C4-2B (cell line): ENCODE measurements around the gene RBP5.
A peak's percentile ranks its signal among the peaks of the same experiment; 100 is the strongest.

Experiments
- H3K27ac ChIP-seq: fragments of 450-650 bp; 2 replicates; pipeline ENCODE4 v1.5.1; 2017
- ZFX ChIP-seq: fragments of 450-650 bp; IDR thresholded peaks from 2 replicates; pipeline ENCODE4 v1.6.1; 2017
- TF ChIP-seq, protein P1 (sequence below): fragments of 450-650 bp; conservative IDR thresholded peaks from 2 replicates; pipeline ENCODE4 v1.5.1; 2017; ENCODE audit warnings: mild to moderate bottlenecking

Gene RBP5

GRCh38 chr12:7129872-7130691 lies 1.4 kb upstream of the RBP5 start, which contains the start of gene CLSTN3:
CLSTN3 (plus strand) TSS chr12:7130371; CDS start chr12:7130649, 278 bp downstream.
- H3K27ac ChIP-seq: peak within 1 kb of the TSS; percentile 73

DNA sequence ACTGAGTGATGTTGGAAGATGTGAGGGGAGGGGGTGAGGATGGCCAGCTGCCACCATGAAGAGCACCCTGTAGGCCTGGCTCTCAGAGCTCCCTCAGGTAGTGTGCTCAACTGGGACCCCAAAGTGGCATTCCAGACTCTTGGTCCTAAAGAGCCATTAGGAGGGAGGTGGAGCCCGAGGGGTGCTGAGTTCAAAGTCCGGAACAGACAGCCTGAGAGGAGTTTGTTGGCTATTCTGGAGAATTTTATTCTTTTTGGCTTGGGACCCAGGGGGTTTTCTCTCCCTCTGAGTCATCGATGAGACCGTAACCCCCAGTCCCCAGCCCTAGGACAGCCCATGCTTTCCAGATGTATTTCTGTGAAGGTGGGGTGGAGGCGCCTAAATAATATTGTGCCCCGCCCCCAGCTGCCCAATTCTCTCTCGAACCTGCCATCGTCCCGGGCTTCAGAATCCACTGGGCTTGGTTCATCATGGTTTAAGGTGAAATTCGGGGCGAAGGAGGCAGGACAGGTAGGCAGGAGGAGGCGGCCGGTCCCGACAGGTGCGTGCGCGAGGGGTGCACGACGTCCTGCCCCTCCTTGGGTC lies 690 bp upstream of the RBP5 start:
- no peak for TF ChIP-seq ZFX
- TF ChIP-seq, protein P1, sequence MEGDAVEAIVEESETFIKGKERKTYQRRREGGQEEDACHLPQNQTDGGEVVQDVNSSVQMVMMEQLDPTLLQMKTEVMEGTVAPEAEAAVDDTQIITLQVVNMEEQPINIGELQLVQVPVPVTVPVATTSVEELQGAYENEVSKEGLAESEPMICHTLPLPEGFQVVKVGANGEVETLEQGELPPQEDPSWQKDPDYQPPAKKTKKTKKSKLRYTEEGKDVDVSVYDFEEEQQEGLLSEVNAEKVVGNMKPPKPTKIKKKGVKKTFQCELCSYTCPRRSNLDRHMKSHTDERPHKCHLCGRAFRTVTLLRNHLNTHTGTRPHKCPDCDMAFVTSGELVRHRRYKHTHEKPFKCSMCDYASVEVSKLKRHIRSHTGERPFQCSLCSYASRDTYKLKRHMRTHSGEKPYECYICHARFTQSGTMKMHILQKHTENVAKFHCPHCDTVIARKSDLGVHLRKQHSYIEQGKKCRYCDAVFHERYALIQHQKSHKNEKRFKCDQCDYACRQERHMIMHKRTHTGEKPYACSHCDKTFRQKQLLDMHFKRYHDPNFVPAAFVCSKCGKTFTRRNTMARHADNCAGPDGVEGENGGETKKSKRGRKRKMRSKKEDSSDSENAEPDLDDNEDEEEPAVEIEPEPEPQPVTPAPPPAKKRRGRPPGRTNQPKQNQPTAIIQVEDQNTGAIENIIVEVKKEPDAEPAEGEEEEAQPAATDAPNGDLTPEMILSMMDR: no peak
- H3K27ac ChIP-seq: peak overlapping the region; percentile 73

More at GRCh38 chr12:7129872-7130691, 1.4 kb upstream of the RBP5 start, which contains the start of gene CLSTN3:
- TF ChIP-seq ZFX: no peak
- TF ChIP-seq, protein P1: no peak

- no peak for TF ChIP-seq ZFX
- TF ChIP-seq, protein P1: no peak
- no peak overlapping the region; the same call in 1 of the 2 replicates for H3K27ac ChIP-seq
These were observed 618 bp downstream of the RBP5 start for GRCh38 chr12:7127916-7128626.

DNA sequence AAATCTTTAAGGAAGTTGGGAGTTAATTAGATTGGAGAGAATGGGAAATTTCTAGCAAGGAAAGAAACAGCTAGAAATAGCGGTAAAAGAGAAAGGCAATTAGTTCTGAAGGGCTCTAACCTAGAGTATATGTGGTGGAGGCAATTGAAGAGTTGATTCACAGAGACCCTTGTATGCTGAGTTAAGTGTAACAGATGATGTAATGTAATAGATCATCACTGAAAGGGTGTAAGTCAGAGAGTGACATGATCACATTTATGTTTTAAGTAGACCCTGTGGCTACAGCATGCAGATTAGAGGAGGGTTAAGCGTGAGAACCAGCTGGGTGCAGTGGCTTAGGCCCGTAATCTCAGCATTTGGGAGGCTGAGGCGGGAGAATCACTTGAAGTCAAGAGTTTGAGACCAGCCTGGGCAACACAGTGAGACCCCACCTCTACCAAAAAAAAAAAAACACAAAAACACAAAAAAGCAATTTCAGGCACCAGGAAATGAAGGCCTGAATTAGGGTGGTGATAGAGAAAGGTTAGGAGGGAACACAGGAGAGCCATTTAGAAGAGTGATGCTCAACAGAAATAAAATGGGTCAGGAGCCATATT lies 3.0 kb downstream of the RBP5 start:
- no peak for TF ChIP-seq ZFX
- TF ChIP-seq, protein P1: no peak
- no peak overlapping the region for H3K27ac ChIP-seq

- no peak overlapping the region for H3K27ac ChIP-seq
- TF ChIP-seq, protein P1: no peak
- no peak for TF ChIP-seq ZFX
These were observed 4.7 kb downstream of the RBP5 start for GRCh38 chr12:7123806-7124522.

DNA sequence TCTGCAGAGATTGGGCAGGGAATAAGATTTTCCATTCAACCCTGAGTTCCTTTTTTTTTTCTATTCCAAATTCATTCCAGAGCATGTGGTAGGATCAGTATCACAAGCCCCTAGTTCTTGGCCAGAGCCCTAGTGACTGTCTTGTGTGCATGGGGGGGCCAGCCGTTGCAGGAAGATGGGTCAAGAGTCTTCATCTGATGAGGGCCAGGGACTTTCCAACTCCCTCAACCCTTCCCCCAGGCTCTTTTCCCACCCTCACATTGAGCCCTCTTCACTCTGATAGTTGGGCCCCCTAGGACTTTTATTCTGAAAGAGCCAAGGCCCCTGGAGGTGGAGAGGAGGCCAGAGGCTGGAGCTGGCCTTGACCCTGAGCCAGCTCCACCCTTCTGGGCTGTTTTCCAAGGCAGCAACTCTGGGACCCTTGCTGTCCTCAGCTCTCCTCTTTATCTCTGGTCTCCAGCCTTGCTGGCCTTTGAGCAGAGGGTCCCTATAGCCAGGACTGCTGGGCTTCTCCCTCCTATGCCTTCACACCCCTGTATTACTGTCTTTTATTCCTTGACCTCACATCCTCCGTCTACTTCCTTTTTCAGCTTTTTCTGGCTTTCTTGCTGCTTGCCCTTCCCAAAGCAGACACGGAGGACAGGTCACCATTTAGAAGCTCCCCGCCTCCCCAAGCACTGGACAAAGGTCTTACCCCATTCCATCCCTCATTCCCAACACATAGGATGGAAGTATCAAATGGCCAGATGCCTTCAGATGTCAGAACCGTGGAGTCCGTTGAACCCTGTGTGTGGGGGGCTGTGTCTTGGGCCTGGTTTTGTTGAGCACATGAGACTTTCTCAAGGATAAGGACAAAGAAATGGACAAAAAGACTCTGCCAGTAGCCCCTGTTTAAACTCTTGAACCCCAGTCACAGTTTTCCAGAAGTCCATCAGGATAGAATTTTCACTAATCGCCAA lies 5.6 kb downstream of the RBP5 start:
- H3K27ac ChIP-seq: no peak overlapping the region
- no peak for TF ChIP-seq ZFX
- TF ChIP-seq, protein P1: no peak
